SK-N-SH (cell line): ENCODE measurements around the gene ZNF784. TPM values are rescaled to one million over a fixed set of nuclear protein-coding genes. Genes with fewer than 3 reads are reported as not detected.

Source experiments
- CTCF ChIA-PET: fragments of 300-600, 350-600 bp; formaldehyde crosslinking; extraction: SDS; loops from one replicate; lab custom pipeline; 2021; lab: Yijun Ruan, JAX
- POLR2A ChIA-PET: fragments of 350-600 bp; sonication (Branson Sonifier 250); formaldehyde crosslinking; extraction: SDS; loops from one replicate; lab custom pipeline; 2020; ENCODE audit warnings: antibody characterized with exemption, inconsistent platforms; lab: Yijun Ruan, JAX
- DNase-seq: peaks from one replicate; pipeline ENCODE4 v3.0.0; 2012
- H2AFZ ChIP-seq: fragments of 200-600 bp; sonication (generic); 2 replicates; pipeline ENCODE4 v1.8.1; 2016; ENCODE audit warnings: antibody characterized with exemption, mild to moderate bottlenecking, low read depth
- H3F3A ChIP-seq: fragments of 200-600 bp; sonication (generic); replicated peaks from 2 replicates; pipeline ENCODE3; 2016; ENCODE audit warnings: antibody characterized with exemption, mild to moderate bottlenecking; ENCODE audit not compliant: insufficient read depth
- H3K27ac ChIP-seq, 2 experiments: fragments of 200-500 bp in 1 of 2; fragments of 200-600 bp in 1 of 2; sonication (Bioruptor generic) in 1 of 2; sonication (generic), shearing (Covaris generic) in 1 of 2; 2 replicates each; pipeline versions ENCODE4 v1.5.1 to v1.6.1; 2014 to 2016; ENCODE audit warnings: low read depth in 2 of 2, inconsistent platforms in 1 of 2, low read length in 1 of 2, mild to moderate bottlenecking in 1 of 2, mixed read lengths in 1 of 2
- H3K27me3 ChIP-seq: fragments of 200-600 bp; sonication (generic), shearing (Covaris generic); 2 replicates; pipeline ENCODE4 v1.6.1; 2016; ENCODE audit warnings: mixed run types; ENCODE audit not compliant: insufficient read depth
- H3K36me3 ChIP-seq, 2 experiments: fragments of 200-500 bp in 1 of 2; fragments of 200-600 bp in 1 of 2; sonication (Bioruptor generic) in 1 of 2; sonication (generic) in 1 of 2; replicated peaks in 1 of 2; 2 replicates each; pipeline versions ENCODE3 to v1.5.1; 2014 to 2016; ENCODE audit warnings: low read length in 1 of 2, mild to moderate bottlenecking in 1 of 2; ENCODE audit not compliant: insufficient read depth in 2 of 2, control insufficient read depth in 1 of 2
- H3K4me1 ChIP-seq, 2 experiments: fragments of 200-500 bp in 1 of 2; fragments of 200-600 bp in 1 of 2; sonication (Bioruptor generic) in 1 of 2; sonication (generic), shearing (Covaris generic) in 1 of 2; 2 replicates each; pipeline versions ENCODE4 v1.5.1 to v1.6.1; 2014 to 2016; ENCODE audit warnings: low read depth in 1 of 2, low read length in 1 of 2, mixed run types in 1 of 2; ENCODE audit not compliant: insufficient read depth in 2 of 2, control insufficient read depth in 1 of 2
- H3K4me2 ChIP-seq: fragments of 200-600 bp; sonication (generic), shearing (Covaris generic); 2 replicates; pipeline ENCODE4 v1.6.1; 2017; ENCODE audit warnings: mixed run types
- H3K4me3 ChIP-seq, 2 experiments: fragments of 200-500 bp in 1 of 2; fragments of 200-600 bp in 1 of 2; sonication (Bioruptor generic) in 1 of 2; sonication (generic), shearing (Covaris generic) in 1 of 2; 2 replicates each; pipeline versions ENCODE4 v1.5.1 to v1.8.1; 2014 to 2016; ENCODE audit warnings: low read depth in 2 of 2, inconsistent platforms in 1 of 2, low read length in 1 of 2, mild to moderate bottlenecking in 1 of 2, mixed read lengths in 1 of 2, moderate library complexity in 1 of 2
- H3K79me2 ChIP-seq: fragments of 200-600 bp; sonication (generic); 2 replicates; pipeline ENCODE4 v1.8.1; 2017; ENCODE audit warnings: mild to moderate bottlenecking; ENCODE audit not compliant: insufficient read depth
- H3K9ac ChIP-seq: fragments of 200-600 bp; sonication (generic); 2 replicates; pipeline ENCODE4 v1.6.1; 2017; ENCODE audit warnings: mixed run types
- H3K9me2 ChIP-seq: fragments of 200-600 bp; sonication (generic); 2 replicates; pipeline ENCODE4 v1.6.1; 2017; ENCODE audit warnings: mixed run types
- H3K9me3 ChIP-seq: fragments of 200-600 bp; sonication (generic); 2 replicates; pipeline ENCODE4 v1.6.1; 2017; ENCODE audit warnings: mixed run types, mild to moderate bottlenecking, moderate library complexity
- H4K20me1 ChIP-seq: fragments of 200-600 bp; sonication (generic); 2 replicates; pipeline ENCODE4 v1.6.1; 2017; ENCODE audit warnings: mild to moderate bottlenecking, mixed run types; ENCODE audit not compliant: insufficient read depth
- CHD2 ChIP-seq: fragments of 150-350 bp; IDR thresholded peaks from 2 replicates; pipeline ENCODE4 v1.6.1; 2018; ENCODE audit warnings: low read length; ENCODE audit not compliant: partially characterized antibody
- EZH2phosphoT487 ChIP-seq: fragments of 200-600 bp; sonication (generic); IDR thresholded peaks from 2 replicates; pipeline ENCODE4 v1.6.1; 2017; ENCODE audit warnings: low read depth, mixed run types, mild to moderate bottlenecking, antibody characterized with exemption, moderate library complexity, borderline replicate concordance
- FOSL2 ChIP-seq: IDR thresholded peaks from 2 replicates; pipeline ENCODE4 v1.4.0; 2012; ENCODE audit warnings: low read depth, mild to moderate bottlenecking, moderate library complexity, borderline replicate concordance
- FOXJ3 ChIP-seq: sonication (generic); formaldehyde crosslinking; IDR thresholded peaks from 2 replicates; pipeline ENCODE4 v1.5.1; 2020; ENCODE audit warnings: mild to moderate bottlenecking, missing genetic modification reagents
- RAD21 ChIP-seq: IDR thresholded peaks from 2 replicates; pipeline ENCODE4 v1.6.1; 2012; ENCODE audit warnings: mild to moderate bottlenecking, low read length
- RFX5 ChIP-seq: IDR thresholded peaks from 2 replicates; pipeline ENCODE4 v1.6.1; 2012; ENCODE audit warnings: mild to moderate bottlenecking, improper control_type of control experiment, low read length
- TEAD4 ChIP-seq: IDR thresholded peaks from 2 replicates; pipeline ENCODE4 v1.4.0; 2012; ENCODE audit warnings: mild to moderate bottlenecking, borderline replicate concordance; ENCODE audit not compliant: insufficient read depth
- WGBS: methylation state at CpG from one replicate; pipeline ENCODE4 v1.1.6; 2017; ENCODE audit warnings: low lambda C conversion rate; 5-methylcytosine and 5-hydroxymethylcytosine counted together
- polyA plus RNA-seq, 3 experiments: library from polyadenylated mRNA; depleted of rRNA; stranded (reverse); fragments of >200 nt; gene quantifications; 2 replicates each; pipeline ENCODE4 v1.2.3, GENCODE V29; 2012
- TF ChIP-seq, protein P1 (sequence below): fragments of 150-350 bp; IDR thresholded peaks from 2 replicates; pipeline ENCODE4 v1.6.1; 2017; ENCODE audit warnings: antibody characterized with exemption, low read length, low read depth, borderline replicate concordance
- TF ChIP-seq, protein P2 (sequence below): fragments of 150-350 bp; IDR thresholded peaks from 2 replicates; pipeline ENCODE4 v1.6.1; 2016; ENCODE audit warnings: mild to moderate bottlenecking, low read depth, low read length
- TF ChIP-seq, protein P3 (sequence below): IDR thresholded peaks from 2 replicates; pipeline ENCODE4 v1.6.1; 2012; ENCODE audit warnings: mild to moderate bottlenecking, low read depth, low read length, moderate library complexity

ZNF784 gene
- polyA plus RNA-seq, 1 of the 3 experiments (the other 2 are of a cell fraction) = 5.5 TPM

DNA sequence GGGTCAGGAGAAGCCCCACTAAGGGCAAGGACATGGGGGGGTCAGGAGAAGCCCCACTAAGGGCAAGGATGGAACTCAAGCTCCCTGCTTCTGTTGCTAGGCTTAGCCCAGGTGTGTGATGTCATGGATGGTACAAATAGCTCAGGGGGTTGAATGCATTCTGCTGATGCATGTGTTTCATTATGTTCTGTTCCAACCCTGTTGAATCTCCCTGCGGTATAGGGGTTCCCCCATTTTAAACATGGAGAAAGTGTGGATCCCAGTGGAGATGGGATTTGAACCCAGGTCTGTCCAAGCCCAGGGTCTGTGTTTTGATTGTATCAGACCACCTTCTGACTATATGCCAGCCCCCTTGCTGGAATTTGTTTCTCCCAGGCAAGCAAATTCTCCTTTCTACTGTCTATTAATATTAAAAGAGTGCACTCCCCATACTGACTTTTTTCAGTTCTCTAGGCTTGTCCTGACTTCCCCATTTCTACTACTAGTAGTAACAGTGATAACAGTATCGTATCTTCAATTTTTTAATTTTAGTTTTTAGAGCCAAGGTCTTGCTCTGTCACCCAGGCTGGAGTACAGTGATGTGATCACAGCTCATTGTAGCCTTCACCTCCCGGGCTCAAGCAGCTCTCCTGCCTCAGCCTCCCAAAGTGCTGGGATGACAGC is 12.3 kb downstream of the ZNF784 start:
- 93% methylated on average over 3 of the region's 3 CpGs for WGBS
- Histone ChIP-seq H3K36me3 (peaks cover 24 to 36% of the 10 kb centered on the region in 2 experiments), H3K4me1 (no peaks in the 10 kb centered on the region; a peak in 1 of 4 replicates), H3K4me3 (no peak overlapping the region), H3K9ac (no peak overlapping the region), H3K27me3 (no peaks in the 10 kb centered on the region), H3K27ac (no peak overlapping the region), H3K79me2 (peaks cover 60% of the 10 kb centered on the region), H3K4me2 (no peak overlapping the region), H3F3A (no peaks in the 10 kb centered on the region), H3K9me2 (no peaks in the 10 kb centered on the region), H2AFZ (no peak overlapping the region), H3K9me3 (no peaks in the 10 kb centered on the region), H4K20me1 (peaks cover 46% of the 10 kb centered on the region)
- DNase-seq = no peak
- ChIA-PET CTCF (interaction anchor here (1.0 to 1.6 kb wide), 2 partner anchors 20 to 145 kb away, joined by 3 to 6 read pairs; no protein-coding TSS in a partner anchor), POLR2A (no interaction called here)
- TF ChIP-seq, protein P1, sequence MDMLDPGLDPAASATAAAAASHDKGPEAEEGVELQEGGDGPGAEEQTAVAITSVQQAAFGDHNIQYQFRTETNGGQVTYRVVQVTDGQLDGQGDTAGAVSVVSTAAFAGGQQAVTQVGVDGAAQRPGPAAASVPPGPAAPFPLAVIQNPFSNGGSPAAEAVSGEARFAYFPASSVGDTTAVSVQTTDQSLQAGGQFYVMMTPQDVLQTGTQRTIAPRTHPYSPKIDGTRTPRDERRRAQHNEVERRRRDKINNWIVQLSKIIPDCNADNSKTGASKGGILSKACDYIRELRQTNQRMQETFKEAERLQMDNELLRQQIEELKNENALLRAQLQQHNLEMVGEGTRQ = no peak
- no peak for TF ChIP-seq TEAD4
- no peak for TF ChIP-seq CHD2
- TF ChIP-seq, protein P2, sequence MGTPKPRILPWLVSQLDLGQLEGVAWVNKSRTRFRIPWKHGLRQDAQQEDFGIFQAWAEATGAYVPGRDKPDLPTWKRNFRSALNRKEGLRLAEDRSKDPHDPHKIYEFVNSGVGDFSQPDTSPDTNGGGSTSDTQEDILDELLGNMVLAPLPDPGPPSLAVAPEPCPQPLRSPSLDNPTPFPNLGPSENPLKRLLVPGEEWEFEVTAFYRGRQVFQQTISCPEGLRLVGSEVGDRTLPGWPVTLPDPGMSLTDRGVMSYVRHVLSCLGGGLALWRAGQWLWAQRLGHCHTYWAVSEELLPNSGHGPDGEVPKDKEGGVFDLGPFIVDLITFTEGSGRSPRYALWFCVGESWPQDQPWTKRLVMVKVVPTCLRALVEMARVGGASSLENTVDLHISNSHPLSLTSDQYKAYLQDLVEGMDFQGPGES = no peak
- TF ChIP-seq RFX5 = no peak
- TF ChIP-seq, protein P3, sequence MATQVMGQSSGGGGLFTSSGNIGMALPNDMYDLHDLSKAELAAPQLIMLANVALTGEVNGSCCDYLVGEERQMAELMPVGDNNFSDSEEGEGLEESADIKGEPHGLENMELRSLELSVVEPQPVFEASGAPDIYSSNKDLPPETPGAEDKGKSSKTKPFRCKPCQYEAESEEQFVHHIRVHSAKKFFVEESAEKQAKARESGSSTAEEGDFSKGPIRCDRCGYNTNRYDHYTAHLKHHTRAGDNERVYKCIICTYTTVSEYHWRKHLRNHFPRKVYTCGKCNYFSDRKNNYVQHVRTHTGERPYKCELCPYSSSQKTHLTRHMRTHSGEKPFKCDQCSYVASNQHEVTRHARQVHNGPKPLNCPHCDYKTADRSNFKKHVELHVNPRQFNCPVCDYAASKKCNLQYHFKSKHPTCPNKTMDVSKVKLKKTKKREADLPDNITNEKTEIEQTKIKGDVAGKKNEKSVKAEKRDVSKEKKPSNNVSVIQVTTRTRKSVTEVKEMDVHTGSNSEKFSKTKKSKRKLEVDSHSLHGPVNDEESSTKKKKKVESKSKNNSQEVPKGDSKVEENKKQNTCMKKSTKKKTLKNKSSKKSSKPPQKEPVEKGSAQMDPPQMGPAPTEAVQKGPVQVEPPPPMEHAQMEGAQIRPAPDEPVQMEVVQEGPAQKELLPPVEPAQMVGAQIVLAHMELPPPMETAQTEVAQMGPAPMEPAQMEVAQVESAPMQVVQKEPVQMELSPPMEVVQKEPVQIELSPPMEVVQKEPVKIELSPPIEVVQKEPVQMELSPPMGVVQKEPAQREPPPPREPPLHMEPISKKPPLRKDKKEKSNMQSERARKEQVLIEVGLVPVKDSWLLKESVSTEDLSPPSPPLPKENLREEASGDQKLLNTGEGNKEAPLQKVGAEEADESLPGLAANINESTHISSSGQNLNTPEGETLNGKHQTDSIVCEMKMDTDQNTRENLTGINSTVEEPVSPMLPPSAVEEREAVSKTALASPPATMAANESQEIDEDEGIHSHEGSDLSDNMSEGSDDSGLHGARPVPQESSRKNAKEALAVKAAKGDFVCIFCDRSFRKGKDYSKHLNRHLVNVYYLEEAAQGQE = no peak
- TF ChIP-seq FOXJ3 (CRISPR knock-in tag) = no peak
- TF ChIP-seq EZH2phosphoT487 = no peak
- TF ChIP-seq FOSL2 = no peak
- TF ChIP-seq RAD21 = no peak
